HG03097 (cell line): Measurements from ENCODE around the gene BRME1.
A peak's percentile ranks its signal among the peaks of the same experiment; 100 is the strongest.

Experiments
- ATAC-seq: cut with Tn5 transposase; IDR thresholded peaks from one replicate; pipeline ENCODE4 v1.9.1; 2021; ENCODE audit not compliant: unreplicated experiment, low FRiP score

Gene BRME1

GRCh38 chr19:13905634-13906520 lies at the start of gene BRME1, which contains the start of gene CC2D1A:
TSS of gene BRME1 (minus strand) at chr19:13906117. CDS start at chr19:13904892, 1,225 bp downstream.
TSS of gene CC2D1A (plus strand) at chr19:13906201. CDS start at chr19:13906442, 241 bp downstream.
- peak; percentile 95 for ATAC-seq

- ATAC-seq, result no peak
Measured at GRCh38 chr19:13954185-13954584, 48.3 kb upstream of the BRME1 start.

GRCh38 chr19:13952931-13953531 lies 47.1 kb upstream of the BRME1 start:
- ATAC-seq, result no peak

- ATAC-seq, result peak; percentile 98
Measured at GRCh38 chr19:13952154-13952930, 46.4 kb upstream of the BRME1 start, which contains the start of gene DCAF15. TSS of gene DCAF15 (plus strand) at chr19:13952509. CDS start at chr19:13952513, 4 bp downstream.

GRCh38 chr19:13951799-13952153 lies 45.9 kb upstream of the BRME1 start:
- ATAC-seq, result no peak

GRCh38 chr19:13951043-13951442 lies 45.1 kb upstream of the BRME1 start:
- ATAC-seq, result no peak

GRCh38 chr19:13946414-13946813 lies 40.5 kb upstream of the BRME1 start:
- ATAC-seq, result no peak

GRCh38 chr19:13942023-13942684 lies 36.2 kb upstream of the BRME1 start:
- no peak for ATAC-seq

GRCh38 chr19:13938301-13939064 lies 32.6 kb upstream of the BRME1 start, which contains the start of gene PODNL1:
TSS of gene PODNL1 (minus strand) at chr19:13938417. CDS start at chr19:13938181, 236 bp downstream.
- ATAC-seq, result no peak

GRCh38 chr19:13937479-13938300 lies 31.8 kb upstream of the BRME1 start:
- no peak for ATAC-seq

GRCh38 chr19:13935765-13936510 lies 30.0 kb upstream of the BRME1 start:
- no peak for ATAC-seq

- no peak for ATAC-seq
Measured at GRCh38 chr19:13934785-13935109, 28.8 kb upstream of the BRME1 start.

GRCh38 chr19:13932911-13933393 lies 27.0 kb upstream of the BRME1 start:
- no peak for ATAC-seq

GRCh38 chr19:13932149-13932637 lies 26.3 kb upstream of the BRME1 start:
- no peak for ATAC-seq

- ATAC-seq, result no peak
Measured at GRCh38 chr19:13931391-13932148, 25.7 kb upstream of the BRME1 start.

GRCh38 chr19:13930402-13930801 lies 24.5 kb upstream of the BRME1 start:
- no peak for ATAC-seq

GRCh38 chr19:13929956-13930355 lies 24.0 kb upstream of the BRME1 start:
- no peak for ATAC-seq
